ENCODE measurements around the gene UBASH3B.

DNA sequence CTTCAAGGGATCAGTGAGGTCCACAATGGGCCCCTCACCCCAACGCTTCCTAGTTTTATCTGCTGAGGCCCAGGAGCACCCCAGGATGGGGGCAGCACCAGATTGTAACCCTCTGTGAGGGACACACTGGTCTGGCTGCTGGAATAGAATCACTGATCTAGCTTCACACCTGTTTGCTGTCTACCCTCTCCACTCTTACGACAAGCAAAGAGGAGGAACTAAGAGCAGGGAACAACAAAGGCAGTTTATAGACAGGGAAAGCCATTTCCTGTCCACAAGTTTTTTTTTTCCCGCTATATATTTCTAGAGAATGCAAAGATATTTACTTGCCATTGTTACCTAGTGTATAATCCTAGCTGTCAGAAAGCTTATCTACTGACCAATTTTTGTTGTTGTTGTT, 121.8 kb downstream of the UBASH3B start:
- TF ChIP-seq EZH2 (IDR thresholded peaks at IDR 0.05) (no peak), CTCF (IDR thresholded peaks at IDR 0.05) (no peak)

Data from neural progenitor cell (in vitro differentiated cells).